AG04449 (cell line): ENCODE data around the gene DLD.

ENCODE experiments used
- CTCF ChIA-PET: fragments of 350-600 bp; formaldehyde crosslinking; extraction: SDS; loops from one replicate; lab custom pipeline; 2021; ENCODE audit warnings: antibody characterized with exemption; lab: Yijun Ruan, JAX
- POLR2A ChIA-PET: fragments of 400-600, 350-600 bp; formaldehyde crosslinking; extraction: SDS; loops from one replicate; lab custom pipeline; 2020; ENCODE audit warnings: antibody characterized with exemption, inconsistent platforms; lab: Yijun Ruan, JAX
- DNase-seq: peaks from one replicate; pipeline ENCODE4 v3.0.0-alpha.2; 2010; ENCODE audit warnings: low read depth, low spot score
- H3K4me3 ChIP-seq: 2 replicates; pipeline ENCODE4 v1.5.1; 2011; ENCODE audit warnings: low read depth, mild to moderate bottlenecking, control low read depth, low read length
- TF ChIP-seq, protein P1 (sequence below): IDR thresholded peaks from one replicate; pipeline ENCODE4 v1.5.1; 2011; ENCODE audit warnings: mild to moderate bottlenecking, moderate library complexity, low read length, control low read depth, inconsistent platforms; ENCODE audit not compliant: insufficient read depth; ENCODE audit errors: missing control alignments

DLD gene

DNA sequence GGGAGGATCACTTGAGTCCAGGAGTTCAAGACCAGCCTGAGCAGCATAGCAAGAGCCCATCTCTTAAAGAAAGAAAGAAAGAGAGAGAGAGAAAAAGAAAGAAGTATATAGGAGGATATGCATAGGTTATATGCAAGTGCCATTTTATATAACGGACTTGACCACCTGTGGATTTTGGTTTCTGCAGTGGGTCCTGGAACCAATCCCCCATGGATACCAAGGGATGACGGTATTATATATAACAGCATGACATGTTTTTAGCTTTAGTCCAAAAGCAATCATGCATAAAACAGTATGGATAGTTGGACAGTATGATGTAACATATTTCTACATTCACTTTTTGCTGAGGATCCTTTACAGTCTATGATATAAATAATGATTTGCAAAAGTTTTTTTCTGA is 45.3 kb downstream of the DLD start:
- ChIA-PET POLR2A (no interaction called here), CTCF (interaction anchor here (0.9 to 1.7 kb wide), 4 partner anchors 10 to 209 kb away, joined by 3 to 5 read pairs (median 3); no protein-coding TSS in a partner anchor)
- DNase-seq = no peak
- TF ChIP-seq, protein P1, sequence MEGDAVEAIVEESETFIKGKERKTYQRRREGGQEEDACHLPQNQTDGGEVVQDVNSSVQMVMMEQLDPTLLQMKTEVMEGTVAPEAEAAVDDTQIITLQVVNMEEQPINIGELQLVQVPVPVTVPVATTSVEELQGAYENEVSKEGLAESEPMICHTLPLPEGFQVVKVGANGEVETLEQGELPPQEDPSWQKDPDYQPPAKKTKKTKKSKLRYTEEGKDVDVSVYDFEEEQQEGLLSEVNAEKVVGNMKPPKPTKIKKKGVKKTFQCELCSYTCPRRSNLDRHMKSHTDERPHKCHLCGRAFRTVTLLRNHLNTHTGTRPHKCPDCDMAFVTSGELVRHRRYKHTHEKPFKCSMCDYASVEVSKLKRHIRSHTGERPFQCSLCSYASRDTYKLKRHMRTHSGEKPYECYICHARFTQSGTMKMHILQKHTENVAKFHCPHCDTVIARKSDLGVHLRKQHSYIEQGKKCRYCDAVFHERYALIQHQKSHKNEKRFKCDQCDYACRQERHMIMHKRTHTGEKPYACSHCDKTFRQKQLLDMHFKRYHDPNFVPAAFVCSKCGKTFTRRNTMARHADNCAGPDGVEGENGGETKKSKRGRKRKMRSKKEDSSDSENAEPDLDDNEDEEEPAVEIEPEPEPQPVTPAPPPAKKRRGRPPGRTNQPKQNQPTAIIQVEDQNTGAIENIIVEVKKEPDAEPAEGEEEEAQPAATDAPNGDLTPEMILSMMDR = no peak
- H3K4me3 ChIP-seq = no peak overlapping the region

DNA sequence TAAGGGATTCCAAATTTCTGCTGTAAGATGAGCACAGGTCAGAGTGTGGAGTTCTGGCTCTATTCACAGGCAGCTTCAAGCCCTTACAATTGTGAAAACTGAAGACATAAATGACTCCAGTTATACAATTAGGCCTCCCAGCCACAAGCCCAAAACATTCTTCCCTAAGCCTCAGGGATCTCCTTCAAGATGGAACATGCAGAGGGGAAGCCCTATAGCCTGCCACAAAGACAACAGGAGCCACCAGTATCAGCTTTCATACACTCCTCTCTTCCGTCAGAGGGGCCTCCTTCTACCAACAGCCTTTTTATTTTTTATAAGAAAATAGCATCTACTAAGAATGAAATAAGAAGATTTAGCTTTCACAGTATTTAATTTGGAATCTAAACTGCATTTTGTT is 46.5 kb downstream of the DLD start:
- no peak overlapping the region for H3K4me3 ChIP-seq
- ChIA-PET CTCF (interaction anchor here (1.3 to 1.5 kb wide), 2 partner anchors 9 to 208 kb away, joined by 3 to 5 read pairs; no protein-coding TSS in a partner anchor), POLR2A (no interaction called here)
- no peak for DNase-seq
- TF ChIP-seq, protein P1 = no peak

DNA sequence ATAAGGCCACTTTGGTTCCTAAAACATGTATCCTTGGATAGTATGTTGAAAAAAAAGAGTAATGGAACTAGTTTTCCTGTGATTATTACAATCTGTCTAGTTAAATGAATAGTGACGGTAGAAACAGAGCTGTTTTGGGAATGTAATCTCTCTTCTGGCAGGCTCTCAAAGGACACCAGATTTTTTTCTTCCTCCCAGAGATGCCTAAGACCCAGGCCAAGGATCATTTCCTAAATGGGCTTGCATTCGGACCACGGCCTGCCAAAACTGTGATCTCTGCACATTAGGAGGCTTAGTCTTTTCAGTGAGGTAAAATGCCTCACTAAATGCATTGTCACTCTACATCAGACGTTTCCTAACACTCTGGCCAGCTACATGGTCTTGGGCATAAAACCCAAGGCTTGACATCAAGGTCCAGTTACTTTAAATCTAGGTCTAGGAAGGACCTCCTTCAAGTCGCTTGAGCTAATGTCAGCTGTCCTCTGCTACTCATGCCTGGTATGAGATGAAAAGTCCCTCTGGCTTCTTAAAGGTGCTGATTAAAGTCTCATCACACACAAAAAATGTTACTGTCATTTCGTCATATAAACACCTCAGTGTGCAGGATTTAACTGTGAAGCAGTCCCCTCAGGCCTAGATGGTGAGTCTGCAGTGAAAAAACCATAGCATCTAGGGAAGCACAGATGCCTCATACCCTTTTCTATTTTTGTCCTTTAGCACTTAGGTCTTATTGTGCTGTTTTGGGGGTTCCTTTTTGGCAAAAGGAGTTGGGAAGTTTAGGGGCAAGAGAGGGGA is 47.7 kb downstream of the DLD start:
- no peak for DNase-seq
- CTCF ChIA-PET = interaction anchor here (0.5 to 1.4 kb wide), 2 partner anchors 8 to 207 kb away, joined by 3 to 5 read pairs; no protein-coding TSS in a partner anchor

DNA sequence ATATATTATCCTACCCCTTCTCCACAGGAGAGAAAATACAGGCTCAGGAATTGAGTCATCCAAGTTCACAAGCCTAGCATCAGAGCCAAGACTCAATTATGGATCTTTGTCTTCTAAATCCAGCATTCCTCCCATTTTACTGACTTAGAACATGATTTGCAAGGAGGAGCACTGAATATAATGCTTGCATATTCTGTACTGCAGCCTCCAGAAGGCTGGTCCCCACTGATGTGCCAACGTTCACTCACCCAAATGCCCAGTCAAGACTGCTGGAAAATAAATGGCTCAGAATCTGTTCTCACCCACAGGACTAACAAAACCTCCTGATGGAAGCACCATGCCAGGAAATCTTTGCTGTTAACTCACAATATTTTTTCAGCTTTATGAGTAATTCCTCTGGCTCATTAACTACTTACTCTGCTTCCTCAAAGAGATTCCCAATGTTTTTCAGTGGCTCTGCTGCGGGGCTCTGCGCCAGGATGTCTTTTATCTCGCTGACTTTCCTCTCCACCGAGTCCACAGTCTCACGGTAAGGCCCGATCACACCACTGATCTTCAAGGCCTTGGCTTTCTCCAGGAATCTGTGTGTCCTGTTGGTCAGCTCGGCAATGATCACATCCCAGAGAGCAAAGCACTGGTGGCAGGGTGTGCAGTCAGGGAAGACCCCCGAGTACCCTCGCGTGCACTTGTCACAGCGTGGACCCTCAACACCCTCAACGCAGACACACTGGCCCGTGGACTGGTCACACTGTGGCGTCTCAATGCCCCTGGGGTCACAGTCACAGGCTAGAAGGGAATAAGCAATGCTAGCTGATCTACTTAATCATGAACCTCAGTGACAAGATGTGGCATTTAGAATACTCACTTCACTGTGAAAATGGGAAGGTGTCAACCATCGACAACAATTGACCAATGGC is 48.8 kb downstream of the DLD start:
- TF ChIP-seq, protein P1 = no peak
- no peak overlapping the region for H3K4me3 ChIP-seq
- ChIA-PET CTCF (interaction anchor here (1.4 kb wide), 1 partner anchor 206 kb away, joined by 5 read pairs; no protein-coding TSS in a partner anchor), POLR2A (interaction anchor here (0.8 kb wide), 1 partner anchor 9 kb away, joined by 3 read pairs; no protein-coding TSS in a partner anchor)
- peak; percentile 84 for DNase-seq

More for the DNA sequence above, 47.7 kb downstream of the DLD start:
- POLR2A ChIA-PET = no interaction called here
- H3K4me3 ChIP-seq = no peak overlapping the region
- TF ChIP-seq, protein P1 = no peak

DNA sequence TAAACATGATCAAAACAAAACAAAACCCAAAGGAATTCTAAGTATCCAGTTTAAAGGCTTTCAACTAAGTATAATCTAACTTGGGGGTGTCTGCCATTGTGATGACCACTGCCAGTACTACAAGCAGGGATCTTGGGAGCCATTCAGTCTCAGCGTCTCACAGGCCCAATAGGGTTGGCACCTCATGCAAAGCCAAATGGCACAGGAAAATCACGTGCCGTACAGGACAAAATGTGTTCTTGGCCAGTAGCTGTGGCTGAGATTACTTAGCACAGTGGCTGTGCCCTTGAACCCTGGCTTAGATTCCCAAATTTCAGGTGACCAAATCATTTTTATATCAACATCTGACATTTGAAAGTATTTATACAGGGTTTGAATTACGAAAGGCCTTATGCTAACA is 50.0 kb downstream of the DLD start:
- no peak for DNase-seq
- TF ChIP-seq, protein P1 = no peak
- ChIA-PET CTCF (no interaction called here), POLR2A (no interaction called here)
- H3K4me3 ChIP-seq = no peak overlapping the region
